ENCODE results near the gene MPZL1.

Gene MPZL1

DNA sequence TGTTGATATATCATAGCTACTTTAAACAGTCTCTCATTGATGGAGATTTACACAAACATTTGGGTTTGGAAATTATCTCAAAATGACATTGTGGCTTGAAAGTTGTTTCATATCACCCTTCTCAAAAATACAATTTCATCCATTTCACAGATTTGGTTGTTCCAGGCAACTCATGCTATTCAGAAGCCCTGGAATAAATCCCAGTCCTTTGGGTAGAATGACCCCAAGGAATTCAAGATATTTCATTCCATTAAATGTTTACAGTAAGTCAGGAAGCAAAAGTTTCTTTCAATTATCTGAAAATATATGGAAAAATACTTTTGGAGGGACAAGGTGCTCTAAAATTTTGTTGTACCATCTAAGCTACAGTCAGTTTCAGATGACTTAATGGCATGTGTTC lies 27.1 kb downstream of the MPZL1 start:
- DNase-seq (ENCODE audit: low read depth in 1 of 2, low spot score in 1 of 2): no peak

DNA sequence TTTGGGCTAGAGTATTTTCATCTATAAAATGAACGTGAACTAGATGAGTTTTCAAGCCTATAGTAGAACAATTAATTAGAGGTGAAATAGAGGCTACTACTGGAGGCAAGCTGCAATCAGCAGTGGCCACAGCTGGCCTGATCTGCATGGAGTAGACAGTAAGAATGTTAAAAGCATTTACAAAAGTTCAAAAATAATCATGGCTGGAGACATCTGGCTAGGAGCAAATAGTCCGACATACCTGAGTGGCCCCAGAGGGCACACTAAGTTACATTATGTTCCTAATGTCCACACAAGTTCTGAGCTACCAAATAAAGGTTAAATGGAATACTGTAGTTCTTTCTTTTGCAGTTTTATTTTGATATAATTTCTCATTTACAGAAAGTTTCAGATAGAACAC lies 28.0 kb downstream of the MPZL1 start:
- no peak for DNase-seq (ENCODE audit: low read depth in 1 of 2, low spot score in 1 of 2)

DNA sequence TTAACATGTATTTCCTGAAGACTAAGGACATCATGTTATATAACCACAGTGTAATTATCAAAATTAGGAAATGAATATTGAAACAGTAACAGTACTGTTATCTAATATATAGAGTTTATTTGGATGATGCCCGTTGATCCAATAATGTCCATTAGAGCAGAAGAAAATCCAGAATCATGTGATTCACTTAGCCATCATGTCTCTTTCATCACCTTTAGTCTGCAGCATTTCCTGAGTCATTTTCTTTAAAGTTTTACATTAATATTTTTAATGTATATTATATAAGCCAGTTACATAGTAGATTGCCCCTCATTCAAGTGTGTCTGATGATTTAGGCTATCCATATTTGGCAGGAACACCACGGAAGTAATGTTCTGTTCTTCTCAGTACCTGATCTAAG lies 28.9 kb downstream of the MPZL1 start:
- no peak for DNase-seq (ENCODE audit: low read depth in 1 of 2, low spot score in 1 of 2)

DNA sequence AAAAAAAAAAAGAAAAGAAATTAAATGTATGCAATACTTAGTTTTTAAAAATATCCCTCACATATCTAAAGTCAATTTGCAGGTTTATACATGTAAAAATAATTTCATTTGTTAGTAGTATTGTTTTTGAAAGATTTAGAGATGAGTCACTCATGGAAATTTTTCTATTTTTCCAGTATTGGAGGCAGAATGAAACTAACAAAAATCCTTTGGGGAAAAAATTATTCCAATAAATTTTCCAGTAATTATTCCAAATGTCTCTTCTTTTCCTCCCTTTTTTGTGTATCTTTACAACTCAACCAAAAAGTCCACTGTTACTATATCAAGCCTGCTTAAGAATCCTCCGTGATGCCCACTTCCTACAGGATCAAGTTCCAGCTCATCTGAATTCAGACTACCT lies 29.9 kb downstream of the MPZL1 start:
- DNase-seq (ENCODE audit: low read depth in 1 of 2, low spot score in 1 of 2): no peak

DNA sequence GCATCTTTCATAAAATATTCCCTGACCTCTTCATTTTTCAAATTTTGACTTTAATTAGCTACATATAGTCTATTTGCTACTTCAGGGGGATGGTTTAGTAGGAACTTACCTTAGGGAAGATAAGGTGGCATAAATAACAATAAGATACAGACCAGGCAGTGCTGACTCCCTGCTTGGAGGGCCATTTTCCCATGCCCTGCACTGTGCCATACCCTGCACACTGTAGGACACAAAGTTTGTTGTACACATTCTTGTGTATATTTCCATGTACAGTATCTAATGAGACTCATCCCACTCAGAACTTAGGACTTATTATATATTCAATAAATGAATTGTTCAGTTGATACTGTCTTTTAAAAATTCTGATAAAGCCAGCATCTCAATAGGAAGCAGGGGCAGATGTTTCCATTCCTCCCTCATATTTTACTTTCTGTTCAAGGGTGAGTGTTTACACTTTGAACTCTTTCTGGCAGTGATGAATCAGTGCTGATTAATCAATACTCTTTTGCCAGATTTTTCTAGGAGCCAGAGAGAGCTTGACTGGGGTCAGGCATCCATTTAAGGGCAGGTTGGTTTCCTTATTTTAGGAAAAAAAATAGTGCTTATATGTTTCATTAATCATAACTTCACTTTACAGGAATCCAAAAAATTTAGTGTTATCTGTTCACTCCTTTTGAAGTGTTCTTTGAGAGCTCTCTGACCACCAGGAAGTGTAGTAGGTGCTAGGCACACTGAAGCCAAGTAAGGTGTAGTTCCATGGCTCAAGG lies 30.6 kb downstream of the MPZL1 start:
- DNase-seq (ENCODE audit: low read depth in 1 of 2, low spot score in 1 of 2): no peak

DNA sequence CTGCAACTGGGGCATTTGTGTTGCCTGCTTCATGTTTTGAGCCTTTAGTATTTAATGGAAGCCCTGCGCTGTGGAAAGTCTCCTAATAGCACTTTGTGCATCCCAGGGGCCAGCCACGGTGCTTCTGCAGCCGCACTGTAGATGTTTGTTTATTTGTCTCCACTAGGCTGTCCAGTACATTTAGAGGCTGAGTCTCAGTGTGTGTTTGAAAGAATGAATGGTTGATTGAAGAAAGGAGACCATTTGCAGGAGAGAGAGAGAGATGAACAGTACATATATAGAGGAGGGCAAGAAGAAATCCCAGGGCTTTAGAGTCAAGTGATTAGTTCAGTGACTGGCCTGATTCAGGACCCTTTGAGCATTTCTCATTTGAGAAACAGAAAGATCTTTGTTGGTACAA lies 33.9 kb downstream of the MPZL1 start:
- no peak for DNase-seq (ENCODE audit: low read depth in 1 of 2, low spot score in 1 of 2)

DNA sequence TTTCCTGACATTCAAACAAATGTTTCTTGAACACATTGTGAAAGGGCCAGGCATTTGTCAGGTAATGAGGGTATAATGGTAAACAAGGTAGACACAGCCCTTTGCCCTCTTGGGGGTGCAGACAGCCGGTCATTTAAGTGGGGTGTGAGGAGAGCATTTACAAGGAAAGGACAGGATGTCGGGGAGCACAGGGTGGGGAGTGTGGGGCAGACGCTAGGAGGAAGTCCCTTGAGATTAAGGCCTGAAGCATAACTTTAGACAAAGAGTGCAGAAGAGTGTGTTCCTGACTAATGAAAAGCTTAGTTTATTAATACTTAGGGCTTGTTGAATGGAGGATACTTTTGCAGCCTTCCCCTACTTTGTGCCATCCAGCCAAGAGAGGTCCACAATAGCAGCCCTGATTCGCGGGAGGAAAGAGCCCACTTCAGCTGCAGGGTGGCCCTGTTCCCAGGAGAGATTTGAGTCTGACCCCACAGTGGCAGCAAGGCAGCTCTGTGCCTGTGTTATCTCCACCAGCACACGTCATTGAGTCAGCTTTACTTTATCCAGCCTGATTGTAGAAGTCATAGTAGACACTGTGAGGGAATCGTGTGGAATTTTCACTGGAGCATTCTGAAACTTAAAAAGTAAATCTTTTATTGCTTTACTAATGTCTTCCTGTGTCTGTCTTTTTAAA lies 35.1 kb downstream of the MPZL1 start:
- DNase-seq (ENCODE audit: low read depth in 1 of 2, low spot score in 1 of 2): no peak

DNA sequence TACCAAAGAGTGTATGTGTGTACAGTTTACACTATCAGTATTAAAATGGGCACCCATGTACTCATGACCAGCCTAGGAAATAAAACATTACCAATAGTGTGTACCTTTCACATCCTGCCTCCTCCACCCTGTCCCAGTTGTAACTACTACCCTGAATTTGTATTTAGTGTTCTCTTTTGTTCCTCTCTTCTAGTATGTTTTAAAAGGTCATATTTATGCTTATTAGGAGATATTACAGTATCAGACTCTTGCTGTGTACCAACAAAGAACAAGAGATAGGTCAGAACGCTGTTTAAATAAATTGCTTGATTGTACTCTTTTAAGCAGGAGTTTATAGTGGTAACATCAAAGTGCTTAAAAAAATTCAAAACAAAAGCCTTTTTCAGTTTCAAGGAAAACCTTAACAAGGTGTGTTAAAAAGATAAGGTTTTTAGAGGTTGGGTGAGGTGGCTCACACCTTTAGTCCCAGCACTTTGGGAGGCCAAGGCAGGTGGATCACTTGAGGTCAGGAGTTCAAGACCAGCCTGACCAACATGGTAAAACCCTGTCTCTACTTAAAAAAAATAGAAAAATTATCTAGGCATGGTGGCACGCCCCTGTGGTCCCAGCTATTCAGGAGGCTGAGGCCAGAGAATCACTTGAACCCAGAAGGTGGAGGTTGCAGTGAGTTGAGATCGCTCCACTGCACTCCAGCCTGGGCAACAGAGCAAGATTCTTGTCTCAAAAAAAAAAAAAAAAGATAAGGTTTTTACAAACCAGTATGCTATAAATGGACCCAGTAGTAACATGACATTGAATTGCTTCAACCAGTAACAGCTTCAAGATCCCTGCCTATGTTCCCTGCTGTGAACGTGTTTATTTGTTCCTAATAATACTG lies 35.9 kb downstream of the MPZL1 start:
- no peak for DNase-seq (ENCODE audit: low read depth in 1 of 2, low spot score in 1 of 2)

DNA sequence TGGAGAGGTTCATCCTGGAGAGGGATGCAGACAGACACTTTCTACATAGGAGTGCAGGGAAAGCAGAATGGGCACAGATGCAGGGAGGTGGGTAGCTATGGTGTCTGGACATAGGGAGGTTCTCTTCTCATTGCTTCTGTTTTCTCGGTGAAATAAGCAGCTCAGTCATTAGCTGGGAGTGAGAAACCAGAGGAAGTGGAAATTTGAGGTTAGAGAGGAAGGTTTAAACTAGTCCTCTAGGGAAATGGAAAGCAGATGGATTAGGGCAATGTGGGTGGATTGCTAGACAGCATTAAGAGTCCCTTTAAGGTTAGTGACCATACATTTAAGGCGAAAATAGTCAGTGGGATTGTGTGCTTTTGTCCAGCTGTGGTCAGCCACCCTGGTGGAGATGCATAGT lies 39.6 kb downstream of the MPZL1 start:
- DNase-seq (ENCODE audit: low read depth in 1 of 2, low spot score in 1 of 2): no peak

DNA sequence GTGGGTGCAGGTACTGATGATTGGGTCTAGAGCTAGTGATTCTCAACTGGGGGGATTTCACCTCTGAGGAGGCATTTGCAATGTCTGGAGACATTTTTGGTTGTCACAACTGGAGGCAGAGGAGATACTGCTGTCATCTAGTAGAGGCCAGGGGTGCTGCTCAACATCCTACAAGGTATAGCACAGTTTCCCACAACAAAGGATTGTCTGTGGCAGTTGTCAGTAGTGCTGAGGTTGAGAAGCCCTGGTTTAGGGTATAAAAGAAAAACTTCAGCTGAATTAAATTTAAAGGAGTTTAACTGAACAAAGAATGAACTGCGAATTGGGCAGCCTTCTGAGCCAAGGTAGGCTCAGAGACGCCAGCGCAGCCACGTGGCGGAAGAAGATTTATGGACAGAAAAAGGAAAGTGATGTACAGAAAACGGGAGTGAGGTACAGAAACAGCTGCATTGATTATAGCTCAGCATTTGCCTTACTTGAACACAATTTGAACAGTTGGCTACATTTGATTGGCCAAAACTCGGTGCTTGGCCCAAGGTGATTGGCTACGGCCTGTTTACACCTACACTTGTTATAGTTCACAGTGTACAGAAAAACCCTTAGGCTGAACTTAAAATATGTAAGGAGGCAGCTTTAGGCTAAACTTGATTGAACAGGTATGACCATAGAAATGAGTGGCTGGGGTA lies 40.4 kb downstream of the MPZL1 start:
- no peak for DNase-seq (ENCODE audit: low read depth in 1 of 2, low spot score in 1 of 2)

DNA sequence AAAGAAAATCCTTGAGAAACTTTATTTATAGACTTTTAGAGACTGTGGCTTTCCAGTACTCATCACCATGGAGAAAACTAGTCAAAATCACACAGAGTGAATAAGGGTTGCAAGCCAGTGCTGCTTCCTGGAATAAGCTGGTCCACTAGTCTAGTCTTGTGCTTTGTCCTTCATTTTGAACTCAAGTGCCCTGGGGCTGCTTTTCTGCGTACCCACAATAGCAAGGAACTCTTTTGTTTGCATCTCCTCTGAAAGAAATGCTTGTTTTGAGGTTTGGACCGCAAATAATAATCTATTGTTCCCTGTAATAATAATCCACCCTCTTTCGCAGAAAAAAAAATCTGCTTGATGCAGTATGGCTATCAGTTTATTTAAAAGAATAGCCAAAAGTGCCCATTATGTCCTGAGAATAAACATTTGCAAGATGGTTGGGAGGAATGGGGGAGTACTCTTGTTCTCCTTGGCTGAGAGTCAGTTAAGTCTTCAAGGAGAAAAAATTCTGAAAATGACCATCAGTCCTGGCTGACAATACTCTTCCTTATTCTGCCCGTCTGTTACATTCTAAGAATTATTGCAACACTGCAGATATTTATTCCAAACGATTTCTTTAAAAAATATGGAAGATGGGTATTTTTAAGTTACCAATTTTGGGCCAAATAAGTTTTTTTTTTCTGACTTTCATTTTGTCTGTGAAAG lies 41.9 kb downstream of the MPZL1 start:
- DNase-seq (ENCODE audit: low read depth in 1 of 2, low spot score in 1 of 2): no peak

DNA sequence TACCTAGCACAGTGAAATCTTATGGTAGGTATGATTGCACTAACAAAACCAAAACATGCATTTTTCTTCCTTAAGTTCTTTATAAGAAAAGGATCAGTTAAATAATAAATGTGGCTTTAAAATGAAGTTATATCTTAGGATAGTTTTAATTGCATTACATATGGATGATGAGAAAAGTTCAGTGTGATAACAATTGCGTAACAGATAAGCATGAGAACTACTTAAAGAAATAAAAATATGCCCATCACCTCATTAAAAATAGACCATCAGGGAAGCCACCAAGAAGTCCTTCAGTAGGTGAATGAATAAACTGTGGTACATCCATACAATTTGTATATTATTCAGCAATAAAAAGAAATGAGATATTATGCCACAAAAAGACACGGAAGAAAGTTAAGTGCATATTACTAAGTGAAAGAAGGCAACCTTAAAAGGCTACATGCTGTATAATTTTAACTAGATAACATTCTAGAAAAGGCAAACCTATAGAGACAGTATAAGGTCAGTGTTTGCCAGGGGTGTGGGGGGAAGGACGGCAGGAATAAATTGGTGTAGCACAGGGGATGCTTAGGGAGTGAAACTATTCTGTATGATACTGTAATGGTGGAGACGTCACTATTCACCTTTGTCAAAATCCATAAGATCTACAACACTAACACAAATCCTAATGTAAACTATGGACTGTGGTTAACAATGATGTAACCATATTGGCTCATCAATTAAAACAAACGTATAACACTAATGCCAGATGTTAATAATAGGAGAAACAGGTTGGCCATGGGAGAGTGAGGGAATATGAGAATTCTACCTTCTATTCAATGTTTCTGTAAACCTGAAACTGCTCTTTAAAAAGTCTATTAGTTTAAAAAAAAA lies 42.9 kb downstream of the MPZL1 start:
- DNase-seq (ENCODE audit: low read depth in 1 of 2, low spot score in 1 of 2): no peak

DNA sequence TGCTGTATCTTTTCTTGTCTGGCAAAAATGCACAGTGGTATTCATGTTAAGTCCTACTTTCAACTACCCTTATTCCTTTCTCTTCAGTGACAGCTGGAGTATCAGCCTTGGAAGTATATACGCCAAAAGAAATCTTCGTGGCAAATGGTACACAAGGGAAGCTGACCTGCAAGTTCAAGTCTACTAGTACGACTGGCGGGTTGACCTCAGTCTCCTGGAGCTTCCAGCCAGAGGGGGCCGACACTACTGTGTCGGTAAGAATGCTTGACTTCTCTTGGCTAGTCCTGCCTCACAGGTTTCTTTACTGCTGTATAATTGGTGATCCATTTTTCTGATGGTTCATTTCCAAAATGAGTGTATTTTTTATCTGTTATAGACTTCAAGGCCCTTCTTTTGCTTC lies 43.7 kb downstream of the MPZL1 start:
- DNase-seq (ENCODE audit: low read depth in 1 of 2, low spot score in 1 of 2): no peak

DNA sequence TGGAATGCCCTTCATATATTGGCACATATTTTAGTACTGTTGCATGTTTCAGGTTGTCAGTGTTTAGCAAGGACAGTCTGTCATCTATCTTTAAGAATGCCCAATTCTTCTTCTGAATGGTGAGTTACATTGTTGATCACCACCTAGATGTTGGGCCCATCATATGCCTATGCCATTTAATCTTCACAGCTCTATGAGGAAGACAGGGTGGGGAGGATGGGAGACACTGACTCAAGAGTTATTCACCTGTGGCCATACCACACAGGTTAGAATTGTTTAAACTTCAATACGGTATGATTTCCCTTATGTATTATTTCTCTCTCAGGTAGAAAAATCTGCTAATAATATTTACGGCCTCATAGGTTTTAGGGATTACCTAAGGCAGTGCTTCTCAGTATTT lies 44.8 kb downstream of the MPZL1 start:
- no peak for DNase-seq (ENCODE audit: low read depth in 1 of 2, low spot score in 1 of 2)

DNA sequence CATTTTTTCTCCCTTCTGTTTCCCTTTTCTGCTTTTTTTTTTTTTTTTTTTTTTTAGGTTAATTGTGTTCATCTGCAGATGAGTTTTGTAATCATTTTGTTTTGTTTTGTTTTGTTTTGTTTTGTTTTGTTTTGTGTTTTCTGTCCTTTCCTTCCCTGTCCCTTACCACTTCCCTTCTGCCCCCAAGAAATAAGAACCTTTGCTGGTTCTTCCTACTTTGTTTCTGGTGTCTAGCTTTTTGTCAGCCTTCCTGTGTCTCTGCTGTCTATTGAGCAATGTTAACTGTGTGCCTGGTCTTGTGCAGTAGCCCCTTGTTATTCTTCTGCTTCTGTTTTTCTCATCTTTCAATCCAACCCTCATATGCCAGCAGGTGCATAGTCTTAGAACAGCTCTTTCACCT lies 46.0 kb downstream of the MPZL1 start:
- no peak for DNase-seq (ENCODE audit: low read depth in 1 of 2, low spot score in 1 of 2)

DNA sequence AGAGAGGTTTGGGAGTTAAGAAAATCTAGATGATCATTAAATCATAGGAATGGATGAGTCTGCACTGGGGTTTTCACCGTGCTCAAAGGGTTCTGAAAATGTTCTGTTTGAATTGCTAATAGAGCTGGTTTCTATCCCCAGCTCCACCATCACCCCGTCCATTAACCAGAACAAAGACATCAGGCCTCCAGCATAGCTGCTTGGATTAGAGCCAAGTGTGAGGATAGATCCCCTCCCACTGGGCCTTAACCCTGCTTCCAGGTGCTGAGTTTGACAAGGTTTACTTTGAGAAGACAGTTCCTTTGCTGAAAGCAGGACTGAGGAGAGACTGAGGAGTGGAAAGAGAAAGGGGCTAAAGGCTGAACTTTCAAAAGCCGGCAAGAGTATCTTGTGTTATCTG lies 48.3 kb downstream of the MPZL1 start:
- no peak for DNase-seq (ENCODE audit: low read depth in 1 of 2, low spot score in 1 of 2)

DNA sequence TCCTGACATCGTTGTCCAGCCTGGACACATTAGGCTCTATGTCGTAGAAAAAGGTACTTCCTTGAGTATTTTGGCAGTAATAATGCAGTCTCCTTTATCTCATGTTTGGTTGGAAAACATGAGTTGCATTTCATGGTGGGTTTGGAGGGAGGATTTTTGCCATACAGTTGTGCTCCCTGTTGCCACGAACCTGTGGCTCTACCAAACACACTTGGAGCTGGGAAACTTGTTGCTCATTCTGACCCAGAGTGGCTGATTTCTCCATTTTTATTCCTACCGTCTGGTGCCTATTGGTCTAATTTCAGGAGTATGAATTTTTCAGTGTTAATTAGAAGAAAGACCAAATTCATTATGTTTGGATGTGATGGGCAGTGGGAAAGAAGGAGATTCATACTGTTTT lies 50.7 kb downstream of the MPZL1 start:
- DNase-seq (ENCODE audit: low read depth in 1 of 2, low spot score in 1 of 2): no peak

DNA sequence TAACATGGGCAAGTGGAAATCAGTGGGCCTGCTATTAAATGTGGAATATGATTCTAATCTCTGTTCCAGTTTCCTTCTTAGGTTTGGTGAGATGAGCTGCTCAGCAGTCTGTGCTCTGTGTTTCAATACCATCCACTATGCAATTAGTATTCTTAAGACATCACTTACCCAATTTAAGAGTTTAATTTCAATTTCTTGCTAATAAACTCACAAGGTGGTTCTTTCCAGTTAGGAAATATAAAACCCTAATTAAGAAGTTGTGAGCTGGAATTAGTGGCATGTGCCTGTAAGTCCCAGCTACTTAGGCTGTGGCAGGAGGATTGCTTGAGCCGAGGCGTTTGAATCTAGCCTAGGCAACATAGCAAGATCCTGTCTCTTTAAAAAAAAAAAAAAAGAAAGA lies 51.7 kb downstream of the MPZL1 start:
- no peak for DNase-seq (ENCODE audit: low read depth in 1 of 2, low spot score in 1 of 2)

DNA sequence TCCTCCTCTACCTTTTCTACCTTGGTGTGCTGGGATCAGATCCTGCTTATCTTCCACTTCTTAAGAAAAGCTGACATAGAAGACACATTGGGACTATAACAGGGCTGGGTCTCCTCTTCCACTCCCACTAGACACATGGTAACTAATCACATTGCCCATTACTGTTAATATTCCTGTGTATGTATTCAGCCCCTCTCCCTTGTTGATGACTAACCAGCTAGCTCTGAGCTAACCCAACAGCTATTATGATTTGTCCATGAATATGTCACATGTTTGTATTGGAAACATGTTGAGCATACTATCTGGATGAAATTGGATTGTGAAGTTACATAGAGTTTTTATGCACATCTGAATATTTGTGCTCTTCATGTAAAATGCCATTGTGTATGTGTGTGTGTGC lies 52.9 kb downstream of the MPZL1 start:
- no peak for DNase-seq (ENCODE audit: low read depth in 1 of 2, low spot score in 1 of 2)

DNA sequence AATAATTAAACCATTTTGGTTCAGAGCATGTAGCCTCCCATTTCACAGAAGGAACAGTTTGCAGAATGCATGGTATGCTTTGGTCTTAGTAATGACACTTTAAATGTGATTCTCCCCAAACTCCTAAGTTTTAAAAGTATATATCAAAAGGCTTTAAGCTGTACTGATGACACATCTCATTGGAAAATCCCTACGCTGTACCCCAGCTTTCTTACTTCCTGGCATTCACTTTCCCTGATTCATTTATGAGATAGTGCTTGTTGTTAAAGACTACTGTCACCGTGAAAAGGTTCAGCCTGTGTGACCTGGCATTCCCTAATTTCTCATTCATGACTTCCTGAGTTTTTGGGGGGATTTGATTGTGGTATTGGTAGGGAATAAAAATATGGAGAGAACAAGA lies 53.4 kb downstream of the MPZL1 start:
- DNase-seq (ENCODE audit: low read depth in 1 of 2, low spot score in 1 of 2): no peak

All from activated T-helper 1 cell treated with anti-CD3 and anti-CD28 coated beads, Interleukin-2, amount 50 U/mL, for 16 hours (primary cell).